GM23338 (cell line): ENCODE data around the gene MEGF11. TPM values are rescaled to one million over a fixed set of nuclear protein-coding genes. Genes with fewer than 3 reads are reported as not detected.

Experiments used
- ATAC-seq: fragments of 200-7000 bp; cut with Tn5 transposase; 3 replicates; pipeline ENCODE4 v1.9.1; 2020
- DNase-seq: peaks from one replicate; pipeline ENCODE4 v3.0.0-alpha.2; 2015; ENCODE audit warnings: low spot score
- H2AFZ ChIP-seq: fragments of 200-600 bp; sonication (generic); 2 replicates; pipeline ENCODE4 v1.8.0; 2016; ENCODE audit warnings: antibody characterized with exemption, mild to moderate bottlenecking, moderate library complexity
- H3F3A ChIP-seq: fragments of 200-600 bp; sonication (generic); replicated peaks from 2 replicates; pipeline ENCODE4 v1.8.0; 2017; ENCODE audit warnings: antibody characterized with exemption, mixed run types, low read depth
- H3K27ac ChIP-seq: fragments of 200-600 bp; sonication (generic); 2 replicates; pipeline ENCODE4 v1.6.1; 2016; ENCODE audit warnings: low read depth
- H3K27me3 ChIP-seq: fragments of 200-600 bp; sonication (generic); 2 replicates; pipeline ENCODE4 v1.8.0; 2016; ENCODE audit warnings: mild to moderate bottlenecking, mixed run types, moderate library complexity; ENCODE audit not compliant: insufficient read depth
- H3K36me3 ChIP-seq: fragments of 200-600 bp; sonication (generic); 2 replicates; pipeline ENCODE4 v1.8.0; 2016; ENCODE audit warnings: mild to moderate bottlenecking; ENCODE audit not compliant: insufficient read depth
- H3K4me1 ChIP-seq: fragments of 200-600 bp; sonication (generic); 2 replicates; pipeline ENCODE4 v1.8.0; 2016; ENCODE audit warnings: mild to moderate bottlenecking, moderate library complexity; ENCODE audit not compliant: insufficient read depth
- H3K4me2 ChIP-seq: fragments of 200-600 bp; sonication (generic); 2 replicates; pipeline ENCODE4 v1.7.1; 2017; ENCODE audit warnings: mixed run types
- H3K4me3 ChIP-seq: fragments of 200-600 bp; sonication (generic); 2 replicates; pipeline ENCODE4 v1.6.1; 2016; ENCODE audit warnings: mixed run types
- H3K79me2 ChIP-seq: fragments of 200-600 bp; sonication (generic); replicated peaks from 2 replicates; pipeline ENCODE4 v1.8.0; 2017; ENCODE audit warnings: mild to moderate bottlenecking; ENCODE audit not compliant: insufficient read depth
- H3K9me2 ChIP-seq: fragments of 200-600 bp; sonication (generic); 2 replicates; pipeline ENCODE4 v1.8.0; 2017; ENCODE audit not compliant: insufficient read depth
- H4K20me1 ChIP-seq: fragments of 200-600 bp; sonication (generic); replicated peaks from 2 replicates; pipeline ENCODE4 v1.8.0; 2017; ENCODE audit warnings: mild to moderate bottlenecking; ENCODE audit not compliant: insufficient read depth
- H3K27ac Mint-ChIP-seq: 2 replicates; pipeline ENCODE4 v1.8.0; 2020; ENCODE audit warnings: inconsistent platforms, mild to moderate bottlenecking, moderate library complexity, mixed read lengths
- H3K27me3 Mint-ChIP-seq: 3 replicates; pipeline ENCODE4 v1.8.0; 2022; ENCODE audit warnings: low read depth, mild to moderate bottlenecking, moderate library complexity, mixed read lengths, inconsistent platforms; ENCODE audit not compliant: insufficient read depth, poor library complexity
- H3K36me3 Mint-ChIP-seq: 3 replicates; pipeline ENCODE4 v1.8.0; 2021; ENCODE audit warnings: low read depth, mild to moderate bottlenecking, inconsistent platforms, moderate library complexity, mixed read lengths
- H3K4me1 Mint-ChIP-seq: 3 replicates; pipeline ENCODE4 v1.8.0; 2020; ENCODE audit warnings: mild to moderate bottlenecking, inconsistent platforms, mixed read lengths
- H3K4me3 Mint-ChIP-seq: 3 replicates; pipeline ENCODE4 v1.8.0; 2021; ENCODE audit warnings: moderate library complexity, mild to moderate bottlenecking, inconsistent platforms, mixed read lengths
- H3K9me3 Mint-ChIP-seq: 3 replicates; pipeline ENCODE4 v1.8.0; 2020; ENCODE audit warnings: moderate library complexity, mild to moderate bottlenecking, inconsistent platforms, mixed read lengths
- CREB1 ChIP-seq: fragments of 250-450 bp; sonication (Bioruptor Pico); IDR thresholded peaks from 2 replicates; pipeline ENCODE4 v1.5.0; 2020; ENCODE audit warnings: low read depth, mild to moderate bottlenecking, moderate library complexity
- EZH2 ChIP-seq: fragments of 200-600 bp; sonication (generic); IDR thresholded peaks from one replicate; pipeline ENCODE4 v1.8.0; 2017; ENCODE audit warnings: antibody characterized with exemption, mild to moderate bottlenecking, low read depth; ENCODE audit not compliant: unreplicated experiment
- EZH2phosphoT487 ChIP-seq: fragments of 200-600 bp; sonication (generic); IDR thresholded peaks from one replicate; pipeline ENCODE4 v1.8.1; 2018; ENCODE audit warnings: antibody characterized with exemption; ENCODE audit not compliant: unreplicated experiment
- JUNB ChIP-seq: IDR thresholded peaks from one replicate; pipeline ENCODE4 v1.6.1; 2016; ENCODE audit warnings: antibody characterized with exemption; ENCODE audit not compliant: unreplicated experiment
- NANOG ChIP-seq: IDR thresholded peaks from 2 replicates; pipeline ENCODE4 v1.6.1; 2016; ENCODE audit warnings: antibody characterized with exemption, borderline replicate concordance
- POLR2AphosphoS5 ChIP-seq: IDR thresholded peaks from 2 replicates; pipeline ENCODE4 v1.6.1; 2016; ENCODE audit warnings: antibody characterized with exemption, low read depth
- STAT1 ChIP-seq: IDR thresholded peaks from one replicate; pipeline ENCODE4 v1.6.1; 2016; ENCODE audit warnings: antibody characterized with exemption; ENCODE audit not compliant: unreplicated experiment
- ZNF114 ChIP-seq: fragments of 250-450 bp; sonication (Bioruptor Pico); IDR thresholded peaks from 2 replicates; pipeline ENCODE4 v1.5.0; 2020; ENCODE audit warnings: mild to moderate bottlenecking, moderate library complexity
- polyA plus RNA-seq: library from polyadenylated mRNA; unstranded; fragments of >200 nt; fragmentation: Nextera tagmentation; extraction: Ambion mirVana; gene quantifications from 2 replicates; pipeline ENCODE4 v1.2.1, GENCODE V29; 2016
- total RNA-seq: library from RNA; depleted of rRNA; stranded (reverse); fragments of >200 nt; shearing (Covaris generic); gene quantifications from 2 replicates; pipeline ENCODE4 v1.2.3, GENCODE V29; 2014
- TF ChIP-seq, protein P1 (sequence below): IDR thresholded peaks from one replicate; pipeline ENCODE4 v1.6.1; 2018; ENCODE audit warnings: antibody characterized with exemption; ENCODE audit not compliant: unreplicated experiment
- TF ChIP-seq, protein P2 (sequence below): fragments of 250-450 bp; sonication (Bioruptor Pico); IDR thresholded peaks from 2 replicates; pipeline ENCODE4 v1.5.0; 2020; ENCODE audit warnings: mild to moderate bottlenecking, moderate library complexity

MEGF11 gene
- total and polyA plus RNA-seq, 2 experiments from 2014 or later: 1.3 to 1.9 TPM

DNA sequence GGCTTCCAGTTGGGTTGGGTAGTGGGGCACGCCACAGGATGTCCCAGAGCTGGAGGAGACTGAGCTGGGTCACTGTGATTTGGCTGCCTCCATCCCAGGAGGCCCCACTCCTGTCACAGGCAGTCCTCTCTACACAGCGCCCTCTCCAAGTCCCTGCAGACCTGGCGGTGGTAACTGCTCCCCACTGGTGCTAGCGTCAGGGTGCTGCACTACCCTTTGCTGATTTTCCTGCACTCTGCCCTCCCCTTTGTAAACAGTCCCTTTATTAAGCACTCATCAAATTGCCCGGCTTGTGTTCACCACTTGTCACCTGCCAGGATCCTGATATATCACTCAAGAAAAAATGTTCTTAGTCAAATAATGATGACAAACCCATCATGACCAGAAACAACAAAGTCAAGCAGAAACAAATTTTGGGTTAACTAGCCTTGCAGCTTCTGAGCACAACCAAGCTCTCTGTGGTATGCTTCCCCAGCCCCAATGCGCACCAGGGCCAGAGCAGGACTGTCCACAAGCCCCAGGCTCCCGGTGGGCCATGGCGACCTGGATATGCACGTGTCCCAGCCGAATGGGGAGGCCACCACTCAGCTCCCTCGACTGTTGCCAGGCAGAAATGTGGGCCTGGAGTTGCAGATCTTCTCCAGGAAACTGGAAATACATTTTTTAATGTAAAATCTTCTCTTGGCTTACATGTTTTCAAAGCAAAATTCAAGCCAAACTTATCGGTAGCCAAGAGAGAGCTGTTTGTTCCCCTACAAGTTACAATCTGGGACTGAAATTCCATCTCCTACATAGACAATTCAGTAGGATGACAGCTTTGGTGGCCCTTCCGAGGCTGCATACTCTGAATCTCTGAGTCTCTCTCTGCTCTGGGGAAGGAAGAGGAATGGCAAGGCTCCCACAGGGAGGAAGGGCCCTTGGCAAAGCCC lies 24.5 kb downstream of the MEGF11 start:
- H3K27ac Mint-ChIP-seq: no peak overlapping the region
- Histone ChIP-seq H3K9me2 (no peaks in the 10 kb centered on the region), H4K20me1 (no peaks in the 10 kb centered on the region), H3K4me2 (no peak overlapping the region), H3K36me3 (no peaks in the 10 kb centered on the region), H3K79me2 (no peaks in the 10 kb centered on the region), H2AFZ (no peak overlapping the region), H3K27me3 (no peaks in the 10 kb centered on the region), H3K27ac (no peak overlapping the region), H3K4me1 (no peaks in the 10 kb centered on the region), H3K4me3 (no peak overlapping the region), H3F3A (no peaks in the 10 kb centered on the region)
- peaks cover 3% of the 10 kb centered on the region; the same call in 2 of the 3 replicates for H3K36me3 Mint-ChIP-seq
- no peak overlapping the region for H3K4me3 Mint-ChIP-seq
- peaks cover 8% of the 10 kb centered on the region for H3K27me3 Mint-ChIP-seq
- no peaks in the 10 kb centered on the region; the same call in 2 of the 3 replicates for H3K4me1 Mint-ChIP-seq
- no peak for DNase-seq
- ATAC-seq: no peak
- H3K9me3 Mint-ChIP-seq: peaks cover 3% of the 10 kb centered on the region; the same call in 1 of the 3 replicates
- TF ChIP-seq JUNB: no peak
- TF ChIP-seq, protein P1, sequence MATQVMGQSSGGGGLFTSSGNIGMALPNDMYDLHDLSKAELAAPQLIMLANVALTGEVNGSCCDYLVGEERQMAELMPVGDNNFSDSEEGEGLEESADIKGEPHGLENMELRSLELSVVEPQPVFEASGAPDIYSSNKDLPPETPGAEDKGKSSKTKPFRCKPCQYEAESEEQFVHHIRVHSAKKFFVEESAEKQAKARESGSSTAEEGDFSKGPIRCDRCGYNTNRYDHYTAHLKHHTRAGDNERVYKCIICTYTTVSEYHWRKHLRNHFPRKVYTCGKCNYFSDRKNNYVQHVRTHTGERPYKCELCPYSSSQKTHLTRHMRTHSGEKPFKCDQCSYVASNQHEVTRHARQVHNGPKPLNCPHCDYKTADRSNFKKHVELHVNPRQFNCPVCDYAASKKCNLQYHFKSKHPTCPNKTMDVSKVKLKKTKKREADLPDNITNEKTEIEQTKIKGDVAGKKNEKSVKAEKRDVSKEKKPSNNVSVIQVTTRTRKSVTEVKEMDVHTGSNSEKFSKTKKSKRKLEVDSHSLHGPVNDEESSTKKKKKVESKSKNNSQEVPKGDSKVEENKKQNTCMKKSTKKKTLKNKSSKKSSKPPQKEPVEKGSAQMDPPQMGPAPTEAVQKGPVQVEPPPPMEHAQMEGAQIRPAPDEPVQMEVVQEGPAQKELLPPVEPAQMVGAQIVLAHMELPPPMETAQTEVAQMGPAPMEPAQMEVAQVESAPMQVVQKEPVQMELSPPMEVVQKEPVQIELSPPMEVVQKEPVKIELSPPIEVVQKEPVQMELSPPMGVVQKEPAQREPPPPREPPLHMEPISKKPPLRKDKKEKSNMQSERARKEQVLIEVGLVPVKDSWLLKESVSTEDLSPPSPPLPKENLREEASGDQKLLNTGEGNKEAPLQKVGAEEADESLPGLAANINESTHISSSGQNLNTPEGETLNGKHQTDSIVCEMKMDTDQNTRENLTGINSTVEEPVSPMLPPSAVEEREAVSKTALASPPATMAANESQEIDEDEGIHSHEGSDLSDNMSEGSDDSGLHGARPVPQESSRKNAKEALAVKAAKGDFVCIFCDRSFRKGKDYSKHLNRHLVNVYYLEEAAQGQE: no peak
- no peak for TF ChIP-seq CREB1 (CRISPR knock-in tag)
- TF ChIP-seq POLR2AphosphoS5: no peak
- TF ChIP-seq, protein P2, sequence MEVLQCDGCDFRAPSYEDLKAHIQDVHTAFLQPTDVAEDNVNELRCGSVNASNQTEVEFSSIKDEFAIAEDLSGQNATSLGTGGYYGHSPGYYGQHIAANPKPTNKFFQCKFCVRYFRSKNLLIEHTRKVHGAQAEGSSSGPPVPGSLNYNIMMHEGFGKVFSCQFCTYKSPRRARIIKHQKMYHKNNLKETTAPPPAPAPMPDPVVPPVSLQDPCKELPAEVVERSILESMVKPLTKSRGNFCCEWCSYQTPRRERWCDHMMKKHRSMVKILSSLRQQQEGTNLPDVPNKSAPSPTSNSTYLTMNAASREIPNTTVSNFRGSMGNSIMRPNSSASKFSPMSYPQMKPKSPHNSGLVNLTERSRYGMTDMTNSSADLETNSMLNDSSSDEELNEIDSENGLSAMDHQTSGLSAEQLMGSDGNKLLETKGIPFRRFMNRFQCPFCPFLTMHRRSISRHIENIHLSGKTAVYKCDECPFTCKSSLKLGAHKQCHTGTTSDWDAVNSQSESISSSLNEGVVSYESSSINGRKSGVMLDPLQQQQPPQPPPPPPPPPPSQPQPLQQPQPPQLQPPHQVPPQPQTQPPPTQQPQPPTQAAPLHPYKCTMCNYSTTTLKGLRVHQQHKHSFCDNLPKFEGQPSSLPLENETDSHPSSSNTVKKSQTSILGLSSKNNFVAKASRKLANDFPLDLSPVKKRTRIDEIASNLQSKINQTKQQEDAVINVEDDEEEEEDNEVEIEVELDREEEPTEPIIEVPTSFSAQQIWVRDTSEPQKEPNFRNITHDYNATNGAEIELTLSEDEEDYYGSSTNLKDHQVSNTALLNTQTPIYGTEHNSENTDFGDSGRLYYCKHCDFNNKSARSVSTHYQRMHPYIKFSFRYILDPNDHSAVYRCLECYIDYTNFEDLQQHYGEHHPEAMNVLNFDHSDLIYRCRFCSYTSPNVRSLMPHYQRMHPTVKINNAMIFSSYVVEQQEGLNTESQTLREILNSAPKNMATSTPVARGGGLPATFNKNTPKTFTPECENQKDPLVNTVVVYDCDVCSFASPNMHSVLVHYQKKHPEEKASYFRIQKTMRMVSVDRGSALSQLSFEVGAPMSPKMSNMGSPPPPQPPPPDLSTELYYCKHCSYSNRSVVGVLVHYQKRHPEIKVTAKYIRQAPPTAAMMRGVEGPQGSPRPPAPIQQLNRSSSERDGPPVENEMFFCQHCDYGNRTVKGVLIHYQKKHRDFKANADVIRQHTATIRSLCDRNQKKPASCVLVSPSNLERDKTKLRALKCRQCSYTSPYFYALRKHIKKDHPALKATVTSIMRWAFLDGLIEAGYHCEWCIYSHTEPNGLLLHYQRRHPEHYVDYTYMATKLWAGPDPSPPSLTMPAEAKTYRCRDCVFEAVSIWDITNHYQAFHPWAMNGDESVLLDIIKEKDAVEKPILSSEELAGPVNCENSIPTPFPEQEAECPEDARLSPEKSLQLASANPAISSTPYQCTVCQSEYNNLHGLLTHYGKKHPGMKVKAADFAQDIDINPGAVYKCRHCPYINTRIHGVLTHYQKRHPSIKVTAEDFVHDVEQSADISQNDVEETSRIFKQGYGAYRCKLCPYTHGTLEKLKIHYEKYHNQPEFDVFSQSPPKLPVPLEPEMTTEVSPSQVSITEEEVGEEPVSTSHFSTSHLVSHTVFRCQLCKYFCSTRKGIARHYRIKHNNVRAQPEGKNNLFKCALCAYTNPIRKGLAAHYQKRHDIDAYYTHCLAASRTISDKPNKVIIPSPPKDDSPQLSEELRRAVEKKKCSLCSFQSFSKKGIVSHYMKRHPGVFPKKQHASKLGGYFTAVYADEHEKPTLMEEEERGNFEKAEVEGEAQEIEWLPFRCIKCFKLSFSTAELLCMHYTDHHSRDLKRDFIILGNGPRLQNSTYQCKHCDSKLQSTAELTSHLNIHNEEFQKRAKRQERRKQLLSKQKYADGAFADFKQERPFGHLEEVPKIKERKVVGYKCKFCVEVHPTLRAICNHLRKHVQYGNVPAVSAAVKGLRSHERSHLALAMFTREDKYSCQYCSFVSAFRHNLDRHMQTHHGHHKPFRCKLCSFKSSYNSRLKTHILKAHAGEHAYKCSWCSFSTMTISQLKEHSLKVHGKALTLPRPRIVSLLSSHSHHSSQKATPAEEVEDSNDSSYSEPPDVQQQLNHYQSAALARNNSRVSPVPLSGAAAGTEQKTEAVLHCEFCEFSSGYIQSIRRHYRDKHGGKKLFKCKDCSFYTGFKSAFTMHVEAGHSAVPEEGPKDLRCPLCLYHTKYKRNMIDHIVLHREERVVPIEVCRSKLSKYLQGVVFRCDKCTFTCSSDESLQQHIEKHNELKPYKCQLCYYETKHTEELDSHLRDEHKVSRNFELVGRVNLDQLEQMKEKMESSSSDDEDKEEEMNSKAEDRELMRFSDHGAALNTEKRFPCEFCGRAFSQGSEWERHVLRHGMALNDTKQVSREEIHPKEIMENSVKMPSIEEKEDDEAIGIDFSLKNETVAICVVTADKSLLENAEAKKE (CRISPR knock-in tag): no peak
- TF ChIP-seq STAT1: no peak
- TF ChIP-seq ZNF114: no peak
- no peak for TF ChIP-seq EZH2phosphoT487
- TF ChIP-seq EZH2: no peak
- TF ChIP-seq NANOG: no peak
